HepG2 (cell line): Measurements from ENCODE around the gene MT4. TPM values are rescaled to one million over a fixed set of nuclear protein-coding genes. Genes with fewer than 3 reads are reported as not detected.

Source experiments
- ATAC-seq: fragments of 200-7000 bp; cut with Tn5 transposase; 3 replicates; pipeline ENCODE4 v1.9.1; 2020; ENCODE audit warnings: mild to moderate bottlenecking, moderate library complexity
- BruUV-seq: library from RNA; stranded (reverse); fragments of 400-500 nt; replicated peaks from 2 replicates; lab custom pipeline; 2021; lab: Mats Ljungman, UMichigan
- CTCF ChIA-PET: fragments of 300-600 bp; formaldehyde crosslinking; extraction: SDS; loops from one replicate; lab custom pipeline; 2021; ENCODE audit warnings: low total read pairs, inconsistent platforms, low intra/inter-chr PET ratio; lab: Yijun Ruan, JAX
- POLR2A ChIA-PET: fragments of 350-600 bp; sonication (Branson Sonifier 250); formaldehyde crosslinking; loops from one replicate; lab custom pipeline; 2020; ENCODE audit warnings: antibody characterized with exemption, inconsistent platforms; lab: Yijun Ruan, JAX
- DNase-seq: peaks from one replicate; pipeline ENCODE4 v3.0.0-alpha.2; 2015; ENCODE audit warnings: low spot score
- FAIRE-seq: peaks from 3 replicates; lab custom pipeline; 2011; peaks lifted over from hg19 to GRCh38; lab: Jason Lieb, UNC
- H2AFZ ChIP-seq: one replicate; pipeline ENCODE4 v1.6.1; 2011; ENCODE audit warnings: low read length, inconsistent platforms
- H3K27ac ChIP-seq: fragments of 300-600 bp; 3 replicates; pipeline ENCODE4 v1.8.0; 2011; ENCODE audit warnings: mixed run types, mild to moderate bottlenecking, mixed read lengths, low read length, inconsistent platforms; ENCODE audit not compliant: insufficient read depth; ENCODE audit errors: extremely low read length
- H3K27me3 ChIP-seq, 2 experiments: fragments of 200-600 bp in 1 of 2; 2 replicates in 1 of 2; 3 replicates in 1 of 2; pipeline versions ENCODE4 v1.6.0 to v1.8.0; 2011; ENCODE audit warnings: low read length in 2 of 2, mild to moderate bottlenecking in 2 of 2, moderate library complexity in 2 of 2, inconsistent platforms in 1 of 2; ENCODE audit not compliant: insufficient read depth in 2 of 2, control insufficient read depth in 1 of 2
- H3K36me3 ChIP-seq, 2 experiments: fragments of 200-600 bp in 1 of 2; replicated peaks in 1 of 2; 2 replicates in 1 of 2; 3 replicates in 1 of 2; pipeline versions ENCODE4 v1.5.1 to v1.8.0; 2011; ENCODE audit warnings: low read length in 2 of 2, inconsistent platforms in 1 of 2; ENCODE audit not compliant: insufficient read depth in 2 of 2, control insufficient read depth in 1 of 2
- H3K4me1 ChIP-seq: 2 replicates; pipeline ENCODE4 v1.5.1; 2012; ENCODE audit warnings: low read length, inconsistent platforms; ENCODE audit not compliant: insufficient read depth
- H3K4me2 ChIP-seq: 2 replicates; pipeline ENCODE4 v1.6.0; 2011; ENCODE audit warnings: low read depth, low read length, inconsistent platforms
- H3K4me3 ChIP-seq, 3 experiments: fragments of 200-600 bp in 1 of 3; sonication (generic), shearing (Covaris generic) in 1 of 3; replicated peaks in 1 of 3; 2 replicates each; pipeline ENCODE4 v1.5.1; 2011 to 2016; ENCODE audit warnings: low read length in 3 of 3, inconsistent platforms in 2 of 3, low read depth in 2 of 3, mild to moderate bottlenecking in 2 of 3, control low read depth in 1 of 3, mixed read lengths in 1 of 3; ENCODE audit not compliant: insufficient read depth in 1 of 3
- H3K79me2 ChIP-seq: one replicate; pipeline ENCODE4 v1.6.1; 2011; ENCODE audit warnings: low read length, inconsistent platforms; ENCODE audit not compliant: insufficient read depth
- H3K9ac ChIP-seq: 2 replicates; pipeline ENCODE4 v1.6.0; 2011; ENCODE audit warnings: mild to moderate bottlenecking, low read depth, low read length, inconsistent platforms; ENCODE audit not compliant: insufficient read depth
- H3K9me3 ChIP-seq: 2 replicates; pipeline ENCODE4 v1.5.1; 2012; ENCODE audit warnings: mild to moderate bottlenecking, low read length
- H4K20me1 ChIP-seq: 2 replicates; pipeline ENCODE4 v1.6.0; 2011; ENCODE audit warnings: inconsistent platforms, mild to moderate bottlenecking, low read length, moderate library complexity; ENCODE audit not compliant: insufficient read depth
- AKNA ChIP-seq: sonication (generic); formaldehyde crosslinking; IDR thresholded peaks from 2 replicates; pipeline ENCODE4 v1.4.0; 2020; ENCODE audit warnings: missing genetic modification reagents, borderline replicate concordance
- ARID5B ChIP-seq: IDR thresholded peaks from 2 replicates; pipeline ENCODE4 v1.4.0; 2020; ENCODE audit warnings: mild to moderate bottlenecking, missing genetic modification reagents
- ELF3 ChIP-seq: IDR thresholded peaks from 2 replicates; pipeline ENCODE4 v1.6.1; 2016; ENCODE audit warnings: missing genetic modification reagents, missing compliant biosample characterization
- HOMEZ ChIP-seq: IDR thresholded peaks from 2 replicates; pipeline ENCODE4 v1.6.1; 2016; ENCODE audit warnings: low read depth
- MAFF ChIP-seq: IDR thresholded peaks from 2 replicates; pipeline ENCODE4 v1.6.1; 2011; ENCODE audit warnings: low read depth, low read length, improper control_type of control experiment
- PBX2 ChIP-seq: IDR thresholded peaks from 2 replicates; pipeline ENCODE4 v1.6.1; 2016; ENCODE audit warnings: control low read depth
- PRMT3 ChIP-seq: sonication (generic); formaldehyde crosslinking; IDR thresholded peaks from 2 replicates; pipeline ENCODE4 v1.8.1; 2022; ENCODE audit warnings: low read depth, mild to moderate bottlenecking, moderate library complexity, missing genetic modification reagents, borderline replicate concordance
- RARA ChIP-seq: IDR thresholded peaks from 2 replicates; pipeline ENCODE4 v1.6.1; 2016; ENCODE audit warnings: missing genetic modification reagents, missing compliant biosample characterization
- ZMAT5 ChIP-seq: sonication (generic); formaldehyde crosslinking; IDR thresholded peaks from 2 replicates; pipeline ENCODE4 v1.5.0; 2020; ENCODE audit warnings: mild to moderate bottlenecking, low read depth, missing genetic modification reagents, borderline replicate concordance
- ZNF550 ChIP-seq: sonication (generic); formaldehyde crosslinking; IDR thresholded peaks from 2 replicates; pipeline ENCODE4 v1.4.0; 2020; ENCODE audit warnings: mild to moderate bottlenecking, missing genetic modification reagents, borderline replicate concordance
- ZNF629 ChIP-seq: sonication (generic); formaldehyde crosslinking; conservative IDR thresholded peaks from 2 replicates; pipeline ENCODE4 v1.5.0; 2020; ENCODE audit warnings: missing genetic modification reagents
- ZNF879 ChIP-seq: sonication (generic); formaldehyde crosslinking; IDR thresholded peaks from 2 replicates; pipeline ENCODE4 v1.8.1; 2023; ENCODE audit warnings: missing genetic modification reagents
- WGBS: methylation state at CpG from one replicate; pipeline ENCODE4 v1.1.6; 2017; ENCODE audit warnings: low lambda C conversion rate; 5-methylcytosine and 5-hydroxymethylcytosine counted together
- in situ Hi-C: cut with HindIII; loops from 2 replicates; pipeline ENCODE4 v1.10.0; 2017; ENCODE audit warnings: low pct_unique_long_range_greater_than_20kb; ENCODE audit not compliant: extremely low pct_ligation_motif_present
- intact Hi-C: fragments of 100-400 bp; cut with micrococcal nuclease; formaldehyde crosslinking; loops from one replicate; pipeline ENCODE4 v1.10.0; 2022; ENCODE audit not compliant: unreplicated experiment
- polyA plus RNA-seq, 8 experiments: library from polyadenylated mRNA; depleted of rRNA in 3 of 8; stranded (reverse) in 7 of 8; unstranded in 1 of 8; fragments of >200 nt; fragmentation: Illumina TruSeq in 4 of 8; extraction: Trizol in 4 of 8; gene quantifications; 2 replicates each; pipeline versions ENCODE4 v1.2.1 to v1.2.3, GENCODE V29; 2011 to 2016; ENCODE audit warnings: low read depth in 4 of 8, missing spikeins in 1 of 8, mixed read lengths in 1 of 8; ENCODE audit not compliant: insufficient read depth in 1 of 8
- total RNA-seq, 5 experiments: library from RNA; depleted of rRNA; stranded (reverse); fragments of >200 nt; fragmentation: Illumina TruSeq; extraction: Trizol; gene quantifications; 2 replicates each; pipeline ENCODE4 v1.2.3, GENCODE V29; 2016; ENCODE audit warnings: low read depth in 1 of 5

MT4 gene
- total and polyA plus RNA-seq, 2 of the 13 experiments (the other 11 are each of a cell fraction or from before 2014, with no cell fraction given), result not detected

- H3K9me3 ChIP-seq, result 0 out of 2 replicates have a peak, but pooled peaks cover 4% of the 10 kb centered on the region
- DNase-seq (no peak), ATAC-seq (peak; percentile 37; the same call in 2 of the 3 replicates), FAIRE-seq (no peak)
- no peaks in the 10 kb centered on the region for H3K36me3 ChIP-seq
- POLR2A ChIA-PET, result no interaction called here
- H3K27me3 ChIP-seq, result 0 out of 5 replicates have a peak, but pooled peaks cover 0 to 2% of the 10 kb centered on the region in 2 experiments
- H3K9ac ChIP-seq, result no peak overlapping the region
- no peak overlapping the region for H3K4me3 ChIP-seq
- H3K79me2 ChIP-seq, result no peaks in the 10 kb centered on the region
- in situ Hi-C loops (no loop called here), intact Hi-C loops (no loop called here)
- H3K4me1 ChIP-seq, result peaks cover 48% of the 10 kb centered on the region
- peak overlapping the region; percentile 13; the same call in 1 of the 2 replicates for H3K4me2 ChIP-seq
- H4K20me1 ChIP-seq, result no peaks in the 10 kb centered on the region
- H2AFZ ChIP-seq, result no peak overlapping the region
- CTCF ChIA-PET, result no interaction called here
- WGBS, result 0% methylated on average over 2 of the region's 2 CpGs
- BruUV-seq, result no TSS peak
- H3K27ac ChIP-seq, result no peak overlapping the region
- peak; percentile 47; the same call in 1 of the 2 replicates for TF ChIP-seq ZNF629 (CRISPR knock-in tag)
- TF ChIP-seq ZNF879 (CRISPR knock-in tag), result no peak
- no peak for TF ChIP-seq MAFF
- TF ChIP-seq ELF3 (CRISPR knock-in tag), result peak; percentile 53; the same call in 1 of the 2 replicates
- no peak for TF ChIP-seq PRMT3 (CRISPR knock-in tag)
- no peak for TF ChIP-seq AKNA (CRISPR knock-in tag)
- TF ChIP-seq ZNF550 (CRISPR knock-in tag), result no peak
- peak; percentile 55; the same call in 1 of the 2 replicates for TF ChIP-seq ARID5B
- no peak for TF ChIP-seq ZMAT5
- TF ChIP-seq PBX2 (CRISPR knock-in tag), result peak; percentile 61; the same call in 1 of the 2 replicates
- TF ChIP-seq HOMEZ (CRISPR knock-in tag), result 0 out of 2 replicates have a peak, but pooled peaks have one; percentile 8
- TF ChIP-seq RARA, result peak; percentile 70
Measured at GRCh38 chr16:56542039-56542438, 22.8 kb upstream of the MT4 start.
